Vagina (tissue), 2 donors: ENCODE data around the gene PDLIM4. TPM values are rescaled to one million over a fixed set of nuclear protein-coding genes. Genes with fewer than 3 reads are reported as not detected.

Experiments
- DNase-seq, 2 donors: peaks; one replicate each; pipeline ENCODE4 v3.0.0-alpha.2; 2017; ENCODE audit errors: extremely low spot score in 2 of 2
- H3K27ac ChIP-seq: fragments of 200-600 bp; sonication (generic); one replicate; pipeline ENCODE4 v1.5.1; 2019
- H3K27me3 ChIP-seq: fragments of 200-600 bp; sonication (generic); one replicate; pipeline ENCODE4 v1.5.1; 2019
- H3K36me3 ChIP-seq, 2 donors: fragments of 200-600 bp; sonication (generic); one replicate each; pipeline ENCODE4 v1.5.1; 2017 to 2019
- H3K4me1 ChIP-seq: fragments of 200-600 bp; sonication (generic); one replicate; pipeline ENCODE4 v1.5.1; 2019
- H3K4me3 ChIP-seq, 2 donors: fragments of 200-600 bp; sonication (generic); 1 replicate in 1 of 2; 2 replicates in 1 of 2; pipeline ENCODE4 v1.5.1; 2016 to 2019
- H3K9me3 ChIP-seq: fragments of 200-600 bp; sonication (generic); one replicate; pipeline ENCODE4 v1.5.1; 2019
- POLR2A ChIP-seq, 2 donors: fragments of 450-650 bp; IDR thresholded peaks; one replicate each; pipeline ENCODE4 v1.6.1; 2017; ENCODE audit warnings: antibody characterized with exemption in 2 of 2, mild to moderate bottlenecking in 2 of 2, moderate library complexity in 2 of 2
- POLR2AphosphoS5 ChIP-seq, 2 donors: sonication (generic); formaldehyde crosslinking; IDR thresholded peaks; one replicate each; pipeline ENCODE4 v1.9.0; 2017; ENCODE audit warnings: antibody characterized with exemption in 2 of 2, mild to moderate bottlenecking in 2 of 2, low read depth in 1 of 2; ENCODE audit not compliant: insufficient read depth in 1 of 2
- intact Hi-C: fragments of 100-400 bp; cut with DNase I; formaldehyde crosslinking; loops from one replicate; pipeline ENCODE4 v1.15.1; 2023
- total RNA-seq: library from RNA; depleted of rRNA; stranded (reverse); fragments of >200 nt; gene quantifications from one replicate; pipeline ENCODE4 v1.2.3, GENCODE V29; 2016
- TF ChIP-seq, protein P1 (sequence below), 3 experiments: fragments of 450-650 bp in 2 of 3; fragments of 200-600 bp in 1 of 3; sonication (generic) in 1 of 3; IDR thresholded peaks; one replicate each; pipeline ENCODE4 v1.5.1; 2017 to 2019; ENCODE audit warnings: antibody characterized with exemption in 3 of 3, mild to moderate bottlenecking in 2 of 3, moderate library complexity in 2 of 3

The PDLIM4 gene
- total RNA-seq, 1 donor from 2014 or later = 76.4 TPM

GRCh38 chr5:132254321-132254977 is 3.0 kb upstream of the PDLIM4 start:
- Histone ChIP-seq H3K4me1 (peaks cover 52% of the 10 kb centered on the region), H3K4me3 (no peak overlapping the region), H3K27ac (no peak overlapping the region), H3K9me3 (no peaks in the 10 kb centered on the region), H3K36me3 (no peaks in the 10 kb centered on the region), H3K27me3 (no peaks in the 10 kb centered on the region)
- TF ChIP-seq POLR2A (IDR thresholded peaks at IDR 0.05) = no peak
- no peak for TF ChIP-seq POLR2AphosphoS5 (IDR thresholded peaks at IDR 0.05; ENCODE audit: insufficient read depth in 1 of 2, low read depth in 1 of 2)
- TF ChIP-seq, protein P1, sequence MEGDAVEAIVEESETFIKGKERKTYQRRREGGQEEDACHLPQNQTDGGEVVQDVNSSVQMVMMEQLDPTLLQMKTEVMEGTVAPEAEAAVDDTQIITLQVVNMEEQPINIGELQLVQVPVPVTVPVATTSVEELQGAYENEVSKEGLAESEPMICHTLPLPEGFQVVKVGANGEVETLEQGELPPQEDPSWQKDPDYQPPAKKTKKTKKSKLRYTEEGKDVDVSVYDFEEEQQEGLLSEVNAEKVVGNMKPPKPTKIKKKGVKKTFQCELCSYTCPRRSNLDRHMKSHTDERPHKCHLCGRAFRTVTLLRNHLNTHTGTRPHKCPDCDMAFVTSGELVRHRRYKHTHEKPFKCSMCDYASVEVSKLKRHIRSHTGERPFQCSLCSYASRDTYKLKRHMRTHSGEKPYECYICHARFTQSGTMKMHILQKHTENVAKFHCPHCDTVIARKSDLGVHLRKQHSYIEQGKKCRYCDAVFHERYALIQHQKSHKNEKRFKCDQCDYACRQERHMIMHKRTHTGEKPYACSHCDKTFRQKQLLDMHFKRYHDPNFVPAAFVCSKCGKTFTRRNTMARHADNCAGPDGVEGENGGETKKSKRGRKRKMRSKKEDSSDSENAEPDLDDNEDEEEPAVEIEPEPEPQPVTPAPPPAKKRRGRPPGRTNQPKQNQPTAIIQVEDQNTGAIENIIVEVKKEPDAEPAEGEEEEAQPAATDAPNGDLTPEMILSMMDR (IDR thresholded peaks at IDR 0.05) = no peak
- DNase-seq = peak in 1 of 2 donors; percentile 80
- intact Hi-C loops = loop anchor here (10.0 kb wide), 1 partner anchor 120 kb away; no protein-coding TSS in a partner anchor

- Histone ChIP-seq H3K4me1 (peaks cover 70% of the 10 kb centered on the region), H3K27ac (no peak overlapping the region), H3K27me3 (no peaks in the 10 kb centered on the region), H3K36me3 (no peaks in the 10 kb centered on the region), H3K4me3 (no peak overlapping the region), H3K9me3 (no peaks in the 10 kb centered on the region)
- intact Hi-C loops = loop anchor here (10.0 kb wide), 1 partner anchor 119 kb away; no protein-coding TSS in a partner anchor
- TF ChIP-seq POLR2A (IDR thresholded peaks at IDR 0.05) = no peak
- no peak for TF ChIP-seq POLR2AphosphoS5 (IDR thresholded peaks at IDR 0.05; ENCODE audit: insufficient read depth in 1 of 2, low read depth in 1 of 2)
- TF ChIP-seq, protein P1 (IDR thresholded peaks at IDR 0.05) = no peak
- peak in 1 of 2 donors; percentile 82 for DNase-seq
Measured at GRCh38 chr5:132256086-132256782, 1.3 kb upstream of the PDLIM4 start.

DNA sequence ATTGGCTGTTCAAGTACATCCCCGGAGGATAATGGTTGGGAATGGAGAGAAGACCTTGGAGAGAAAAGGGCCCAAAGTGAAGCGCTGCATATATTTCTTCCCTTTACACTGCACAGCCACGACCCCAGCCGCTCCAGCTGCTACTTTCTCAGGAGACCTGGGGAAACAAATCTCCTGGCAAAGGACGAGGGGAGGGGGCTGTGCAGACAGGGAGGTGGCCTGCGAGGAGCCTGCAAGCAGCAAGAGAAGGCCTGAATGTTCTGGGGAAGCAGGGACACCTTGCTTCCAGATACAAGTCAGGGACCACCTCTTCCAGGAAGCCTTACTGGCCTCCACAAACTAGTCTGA is 739 bp upstream of the PDLIM4 start:
- no peak for DNase-seq
- intact Hi-C loops = loop anchor here (10.0 kb wide), 1 partner anchor 118 kb away; no protein-coding TSS in a partner anchor
- H3K27me3 ChIP-seq = no peaks in the 10 kb centered on the region
- TF ChIP-seq, protein P1 (IDR thresholded peaks at IDR 0.05) = no peak
- TF ChIP-seq POLR2AphosphoS5 (IDR thresholded peaks at IDR 0.05; ENCODE audit: insufficient read depth in 1 of 2, low read depth in 1 of 2) = no peak
- no peak for TF ChIP-seq POLR2A (IDR thresholded peaks at IDR 0.05)
- peak overlapping the region; percentile 99 for H3K27ac ChIP-seq
- peaks cover 76% of the 10 kb centered on the region for H3K4me1 ChIP-seq
- H3K4me3 ChIP-seq = peak overlapping the region; percentile 80 to 81
- no peaks in the 10 kb centered on the region for H3K36me3 ChIP-seq
- no peaks in the 10 kb centered on the region for H3K9me3 ChIP-seq

DNA sequence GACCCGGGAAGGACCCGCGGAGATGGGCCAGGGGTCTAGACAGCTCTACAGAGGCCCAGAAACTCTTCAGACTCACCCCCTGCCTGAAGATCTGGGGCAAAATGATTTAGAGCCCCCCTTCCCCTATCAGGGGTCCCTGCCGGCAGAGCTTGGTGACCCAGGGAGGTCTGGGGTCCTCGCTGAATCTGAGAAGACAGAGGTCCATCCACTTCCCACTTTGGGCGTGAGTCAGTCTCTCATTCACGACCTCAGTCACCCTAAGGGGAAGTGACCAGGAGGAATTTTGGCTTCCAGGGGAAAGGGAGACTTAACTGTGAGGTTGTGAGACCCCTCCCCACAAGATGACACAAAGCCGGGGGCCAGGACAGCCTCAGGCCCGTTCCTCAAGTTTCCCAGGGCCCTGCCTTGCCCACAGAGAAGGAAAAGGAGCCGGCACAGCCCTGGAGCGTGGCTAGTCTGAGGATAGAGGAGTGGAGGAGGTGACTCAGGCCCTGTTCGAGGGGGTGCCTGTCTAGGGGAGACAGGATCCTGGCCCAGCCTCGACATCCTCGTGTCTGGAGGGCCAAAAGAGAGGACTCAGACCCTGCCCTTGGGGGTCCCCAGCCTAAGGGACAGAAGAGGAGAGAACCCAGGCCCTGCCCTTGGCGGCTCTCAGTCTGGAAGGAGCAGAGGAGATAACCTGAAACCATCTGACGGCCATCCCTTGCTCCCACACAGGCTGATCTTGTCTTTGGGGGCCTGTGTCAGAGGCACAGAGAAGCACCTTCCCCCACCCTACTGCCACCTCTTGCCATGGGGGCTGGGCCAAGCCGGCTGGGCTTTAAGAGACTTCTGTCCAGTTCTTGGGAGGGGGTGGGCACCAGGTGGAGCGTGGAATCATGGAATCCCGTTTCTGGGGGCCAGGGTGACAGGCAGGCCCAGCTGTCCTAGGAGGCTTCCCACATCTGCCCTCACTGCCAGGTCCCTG is 889 bp downstream of the PDLIM4 start:
- TF ChIP-seq POLR2A (IDR thresholded peaks at IDR 0.05) (no peak), POLR2AphosphoS5 (IDR thresholded peaks at IDR 0.05; ENCODE audit: insufficient read depth in 1 of 2, low read depth in 1 of 2) (no peak)
- TF ChIP-seq, protein P1 (IDR thresholded peaks at IDR 0.05) = no peak
- Histone ChIP-seq H3K4me1 (peaks cover 91% of the 10 kb centered on the region), H3K4me3 (peak overlapping the region; percentile 80 to 81), H3K27me3 (no peaks in the 10 kb centered on the region), H3K27ac (peak overlapping the region; percentile 99), H3K36me3 (peaks cover 0 to 7% of the 10 kb centered on the region in 2 donors), H3K9me3 (no peaks in the 10 kb centered on the region)
- DNase-seq = peak in 1 of 2 donors; percentile 88
- intact Hi-C loops = loop anchor here (10.0 kb wide), 1 partner anchor 116 kb away; no protein-coding TSS in a partner anchor
